Right atrium auricular region (tissue), 2 donors: ENCODE results near the gene SAPCD2. TPM values are rescaled to one million over a fixed set of nuclear protein-coding genes. Genes with fewer than 3 reads are reported as not detected.

Experiments used
- DNase-seq: peaks from one replicate; pipeline ENCODE4 v3.0.0-alpha.2; 2019; ENCODE audit warnings: low spot score
- H3K27ac ChIP-seq, 2 donors: fragments of 200-600 bp; sonication (generic); 1 replicate in 1 of 2; 2 replicates in 1 of 2; pipeline ENCODE4 v1.5.1; 2016 to 2019
- H3K27me3 ChIP-seq, 2 donors: fragments of 200-600 bp; sonication (generic); one replicate each; pipeline versions ENCODE4 v1.5.1 to v1.6.0; 2017 to 2019
- H3K36me3 ChIP-seq: fragments of 200-600 bp; sonication (generic); one replicate; pipeline ENCODE4 v1.5.1; 2016
- H3K4me1 ChIP-seq, 2 donors: fragments of 200-600 bp; sonication (generic); one replicate each; pipeline versions ENCODE4 v1.5.1 to v1.6.0; 2017 to 2019
- H3K4me3 ChIP-seq, 2 donors: fragments of 200-600 bp; sonication (generic); 1 replicate in 1 of 2; 2 replicates in 1 of 2; pipeline ENCODE4 v1.5.1; 2017 to 2019; ENCODE audit warnings: mild to moderate bottlenecking in 1 of 2, moderate library complexity in 1 of 2
- H3K9me3 ChIP-seq, 2 donors: fragments of 200-600 bp; sonication (generic); one replicate each; pipeline ENCODE4 v1.5.1; 2019
- total RNA-seq, 2 donors: library from RNA; depleted of rRNA; stranded (reverse); fragments of >200 nt; gene quantifications; one replicate each; pipeline ENCODE4 v1.1.0, GENCODE V29; 2016
- TF ChIP-seq, protein P1 (sequence below), 2 donors: fragments of 200-600 bp; sonication (generic); IDR thresholded peaks; one replicate each; pipeline ENCODE4 v1.5.1; 2019; ENCODE audit warnings: antibody characterized with exemption in 2 of 2

The SAPCD2 gene
- total RNA-seq, 2 donors from 2014 or later: 0.12 to 0.63 TPM

- Histone ChIP-seq H3K27me3 (no peaks in the 10 kb centered on the region), H3K36me3 (peaks cover 41% of the 10 kb centered on the region), H3K4me3 (no peak overlapping the region), H3K9me3 (no peaks in the 10 kb centered on the region), H3K4me1 (peaks cover 0 to 47% of the 10 kb centered on the region in 2 donors), H3K27ac (peak overlapping the region in 1 of 2 donors; percentile 48)
- TF ChIP-seq, protein P1, sequence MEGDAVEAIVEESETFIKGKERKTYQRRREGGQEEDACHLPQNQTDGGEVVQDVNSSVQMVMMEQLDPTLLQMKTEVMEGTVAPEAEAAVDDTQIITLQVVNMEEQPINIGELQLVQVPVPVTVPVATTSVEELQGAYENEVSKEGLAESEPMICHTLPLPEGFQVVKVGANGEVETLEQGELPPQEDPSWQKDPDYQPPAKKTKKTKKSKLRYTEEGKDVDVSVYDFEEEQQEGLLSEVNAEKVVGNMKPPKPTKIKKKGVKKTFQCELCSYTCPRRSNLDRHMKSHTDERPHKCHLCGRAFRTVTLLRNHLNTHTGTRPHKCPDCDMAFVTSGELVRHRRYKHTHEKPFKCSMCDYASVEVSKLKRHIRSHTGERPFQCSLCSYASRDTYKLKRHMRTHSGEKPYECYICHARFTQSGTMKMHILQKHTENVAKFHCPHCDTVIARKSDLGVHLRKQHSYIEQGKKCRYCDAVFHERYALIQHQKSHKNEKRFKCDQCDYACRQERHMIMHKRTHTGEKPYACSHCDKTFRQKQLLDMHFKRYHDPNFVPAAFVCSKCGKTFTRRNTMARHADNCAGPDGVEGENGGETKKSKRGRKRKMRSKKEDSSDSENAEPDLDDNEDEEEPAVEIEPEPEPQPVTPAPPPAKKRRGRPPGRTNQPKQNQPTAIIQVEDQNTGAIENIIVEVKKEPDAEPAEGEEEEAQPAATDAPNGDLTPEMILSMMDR (IDR thresholded peaks at IDR 0.05): no peak
- no peak for DNase-seq
Observed at GRCh38 chr9:137082925-137083290, 12.6 kb upstream of the SAPCD2 start.

DNA sequence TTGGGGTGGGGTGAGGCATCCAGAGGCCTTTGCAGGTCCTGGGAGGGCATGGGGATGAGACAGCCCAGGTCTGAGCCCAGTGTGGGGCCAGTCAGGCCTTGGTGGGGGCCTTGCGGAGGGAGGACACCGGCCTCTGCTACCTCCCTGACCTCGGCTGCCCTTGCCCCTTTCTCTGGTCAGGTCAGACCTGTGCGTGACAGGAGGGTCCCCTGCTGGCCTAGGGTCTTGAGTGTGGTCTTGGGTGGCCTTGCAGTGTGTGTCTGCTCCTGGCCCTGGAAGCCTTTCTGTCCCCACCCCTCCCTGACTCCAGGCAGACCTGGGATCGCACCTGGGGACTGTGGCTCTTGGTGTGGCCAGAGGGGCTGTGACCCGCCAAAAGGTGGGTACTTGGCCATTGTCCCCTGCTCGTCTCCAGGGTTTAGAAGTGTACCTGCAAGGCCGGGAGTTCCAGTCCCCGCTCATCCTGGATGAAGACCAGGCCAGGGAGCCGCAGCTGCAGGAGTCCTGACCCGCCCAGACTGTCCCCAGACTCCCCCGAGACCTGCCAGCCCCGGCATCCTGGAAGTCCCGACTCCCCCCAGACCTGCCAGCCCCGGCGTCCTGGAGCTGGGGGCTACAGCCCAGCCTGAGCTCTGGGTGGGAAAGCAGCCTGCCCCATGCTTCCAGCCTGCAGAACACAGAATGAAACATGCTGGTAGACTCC is 12.0 kb upstream of the SAPCD2 start:
- peaks cover 41% of the 10 kb centered on the region for H3K36me3 ChIP-seq
- H3K4me1 ChIP-seq: peaks cover 0 to 45% of the 10 kb centered on the region in 2 donors
- no peaks in the 10 kb centered on the region for H3K9me3 ChIP-seq
- no peak for DNase-seq
- no peaks in the 10 kb centered on the region for H3K27me3 ChIP-seq
- peak overlapping the region in 1 of 2 donors; percentile 48 for H3K27ac ChIP-seq
- TF ChIP-seq, protein P1 (IDR thresholded peaks at IDR 0.05): no peak
- no peak overlapping the region for H3K4me3 ChIP-seq

GRCh38 chr9:137080260-137081122 is 10.1 kb upstream of the SAPCD2 start:
- Histone ChIP-seq H3K9me3 (no peaks in the 10 kb centered on the region), H3K27ac (no peak overlapping the region), H3K4me3 (no peak overlapping the region), H3K27me3 (no peaks in the 10 kb centered on the region), H3K36me3 (peaks cover 41% of the 10 kb centered on the region), H3K4me1 (peaks cover 0 to 40% of the 10 kb centered on the region in 2 donors)
- TF ChIP-seq, protein P1 (IDR thresholded peaks at IDR 0.05): no peak
- DNase-seq: no peak

DNA sequence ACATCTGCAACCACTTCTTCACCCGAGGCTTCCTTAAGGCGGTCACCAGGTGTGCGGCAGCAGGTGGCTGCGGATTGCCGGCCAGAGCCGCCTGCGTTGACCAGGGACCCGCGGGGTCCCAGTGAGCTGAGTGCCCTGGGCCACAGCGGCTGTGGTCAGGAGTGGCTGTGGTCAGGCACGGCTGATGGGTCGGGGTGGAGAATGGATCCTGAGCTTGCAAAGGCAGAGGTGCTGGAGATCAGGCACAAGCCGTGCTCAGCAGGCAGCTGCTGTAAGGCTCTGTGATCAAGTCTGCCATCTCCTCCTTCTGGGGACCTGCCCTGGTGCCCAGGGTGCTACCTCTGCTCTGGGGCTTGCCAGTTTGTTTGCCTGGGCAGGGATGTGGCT is 9.0 kb upstream of the SAPCD2 start:
- Histone ChIP-seq H3K9me3 (no peaks in the 10 kb centered on the region), H3K27me3 (no peaks in the 10 kb centered on the region), H3K27ac (no peak overlapping the region), H3K4me1 (peaks cover 0 to 34% of the 10 kb centered on the region in 2 donors), H3K36me3 (peaks cover 41% of the 10 kb centered on the region), H3K4me3 (no peak overlapping the region)
- DNase-seq: no peak
- TF ChIP-seq, protein P1 (IDR thresholded peaks at IDR 0.05): no peak

- DNase-seq: no peak
- TF ChIP-seq, protein P1 (IDR thresholded peaks at IDR 0.05): no peak
- H3K27me3 ChIP-seq: no peaks in the 10 kb centered on the region
- peaks cover 0 to 32% of the 10 kb centered on the region in 2 donors for H3K4me1 ChIP-seq
- H3K9me3 ChIP-seq: no peaks in the 10 kb centered on the region
- H3K36me3 ChIP-seq: peaks cover 41% of the 10 kb centered on the region
- H3K27ac ChIP-seq: peak overlapping the region in 1 of 2 donors; percentile 78
- H3K4me3 ChIP-seq: peak overlapping the region in 1 of 2 donors; percentile 74
Observed at GRCh38 chr9:137078701-137079400, 8.5 kb upstream of the SAPCD2 start.
